Peyer's patch (tissue), 4 donors: Measurements from ENCODE around the gene HTR7.

Experiments used
- CTCF ChIP-seq, 6 experiments: fragments of 450-650 bp in 4 of 6; fragments of 200-600 bp in 2 of 6; sonication (generic) in 1 of 6; IDR thresholded peaks; one replicate each; pipeline ENCODE4 v1.5.1; 2017 to 2019; ENCODE audit warnings: antibody characterized with exemption in 6 of 6, mild to moderate bottlenecking in 3 of 6, moderate library complexity in 1 of 6
- POLR2A ChIP-seq, 2 donors: fragments of 450-650 bp; IDR thresholded peaks; one replicate each; pipeline ENCODE4 v1.5.1; 2017; ENCODE audit warnings: antibody characterized with exemption in 2 of 2, mild to moderate bottlenecking in 2 of 2, moderate library complexity in 2 of 2

- TF ChIP-seq CTCF (IDR thresholded peaks at IDR 0.05) = no peak
- TF ChIP-seq POLR2A (IDR thresholded peaks at IDR 0.05) = no peak
Observed at GRCh38 chr10:90822508-90822907, 35.3 kb downstream of the HTR7 start.
